K562 (cell line): ENCODE results near the gene ZMYM2. TPM values are rescaled to one million over a fixed set of nuclear protein-coding genes. Genes with fewer than 3 reads are reported as not detected.
A peak's percentile ranks its signal among the peaks of the same experiment; 100 is the strongest.

ENCODE experiments used
- ATAC-seq: fragments of 200-7000 bp; cut with Tn5 transposase; 3 replicates; pipeline ENCODE4 v1.9.1; 2020; ENCODE audit warnings: moderate library complexity
- BruUV-seq: library from RNA; stranded (reverse); fragments of 400-500 nt; replicated peaks from 2 replicates; lab custom pipeline; 2021; lab: Mats Ljungman, UMichigan
- CTCF ChIA-PET: fragments of 300-600 bp; formaldehyde crosslinking; extraction: SDS; loops from one replicate; lab custom pipeline; 2021; ENCODE audit warnings: low intra/inter-chr PET ratio; lab: Yijun Ruan, JAX
- POLR2A ChIA-PET: fragments of 300-600, 350-650 bp; sonication (Branson Sonifier 250); formaldehyde crosslinking; extraction: SDS; loops from one replicate; lab custom pipeline; 2021; ENCODE audit warnings: antibody characterized with exemption, inconsistent platforms; lab: Yijun Ruan, JAX
- DNase-seq, 4 experiments: peaks; one replicate each; pipeline versions ENCODE4 v3.0.0 to v3.0.0-alpha.2; 2011 to 2018; ENCODE audit warnings: low spot score in 3 of 4, mixed read lengths in 3 of 4; ENCODE audit errors: extremely low read depth in 1 of 4
- FAIRE-seq: peaks from 2 replicates; lab custom pipeline; 2011; peaks lifted over from hg19 to GRCh38; lab: Jason Lieb, UNC
- H2AFZ ChIP-seq: 2 replicates; pipeline ENCODE4 v1.6.0; 2011; ENCODE audit warnings: low read depth, low read length, control low read depth, inconsistent platforms
- H3K27ac ChIP-seq: fragments of 200-600 bp; 3 replicates; pipeline ENCODE4 v1.8.0; 2011; ENCODE audit warnings: low read depth, mild to moderate bottlenecking, control low read depth, inconsistent platforms, low read length, moderate library complexity, mixed read lengths; ENCODE audit errors: extremely low read depth
- H3K27me3 ChIP-seq, 2 experiments: fragments of 300-600 bp in 1 of 2; 2 replicates in 1 of 2; 3 replicates in 1 of 2; pipeline versions ENCODE4 v1.6.0 to v1.8.0; 2011; ENCODE audit warnings: inconsistent platforms in 2 of 2, low read length in 2 of 2, mild to moderate bottlenecking in 1 of 2, mixed read lengths in 1 of 2, moderate library complexity in 1 of 2; ENCODE audit not compliant: control insufficient read depth in 2 of 2, insufficient read depth in 2 of 2
- H3K36me3 ChIP-seq: fragments of 300-600 bp; 3 replicates; pipeline ENCODE4 v1.8.0; 2011; ENCODE audit warnings: mild to moderate bottlenecking, low read length, inconsistent platforms; ENCODE audit not compliant: control insufficient read depth, insufficient read depth
- H3K4me1 ChIP-seq, 2 experiments: fragments of 200-600 bp in 1 of 2; replicated peaks in 1 of 2; 2 replicates in 1 of 2; 3 replicates in 1 of 2; pipeline versions ENCODE4 v1.5.1 to v1.8.0; 2011; ENCODE audit warnings: inconsistent platforms in 2 of 2, low read length in 2 of 2, mild to moderate bottlenecking in 1 of 2, mixed read lengths in 1 of 2, moderate library complexity in 1 of 2; ENCODE audit not compliant: control insufficient read depth in 2 of 2, insufficient read depth in 2 of 2
- H3K4me2 ChIP-seq: 2 replicates; pipeline ENCODE4 v1.6.1; 2011; ENCODE audit warnings: low read length, control low read depth, inconsistent platforms, mixed read lengths; ENCODE audit not compliant: insufficient read depth
- H3K4me3 ChIP-seq: fragments of 200-600 bp; sonication (generic), shearing (Covaris generic); 2 replicates; pipeline ENCODE4 v1.5.1; 2016; ENCODE audit warnings: control low read depth, inconsistent platforms
- H3K79me2 ChIP-seq: fragments of 200-600 bp; 3 replicates; pipeline ENCODE4 v1.8.0; 2011; ENCODE audit warnings: low read length, inconsistent platforms; ENCODE audit not compliant: control insufficient read depth, insufficient read depth
- H3K9ac ChIP-seq, 2 experiments: 2 replicates each; pipeline versions ENCODE4 v1.6.0 to v1.6.1; 2011; ENCODE audit warnings: low read depth in 2 of 2, low read length in 2 of 2, control low read depth in 1 of 2, inconsistent platforms in 1 of 2, mild to moderate bottlenecking in 1 of 2, mixed read lengths in 1 of 2; ENCODE audit not compliant: insufficient read depth in 1 of 2
- H3K9me1 ChIP-seq: one replicate; pipeline ENCODE4 v1.6.0; 2011; ENCODE audit warnings: inconsistent platforms, mild to moderate bottlenecking, low read length, moderate library complexity; ENCODE audit not compliant: control insufficient read depth, insufficient read depth
- H3K9me3 ChIP-seq: replicated peaks from 2 replicates; pipeline ENCODE4 v1.5.1; 2011; ENCODE audit warnings: low read depth, low read length, inconsistent platforms; ENCODE audit not compliant: control insufficient read depth, insufficient read depth
- H4K20me1 ChIP-seq: replicated peaks from 2 replicates; pipeline ENCODE4 v1.6.1; 2011; ENCODE audit warnings: low read length, inconsistent platforms, mixed read lengths; ENCODE audit not compliant: control insufficient read depth, insufficient read depth
- ARID1B ChIP-seq: fragments of 450-650 bp; IDR thresholded peaks from 2 replicates; pipeline ENCODE4 v1.6.1; 2016; ENCODE audit warnings: antibody characterized with exemption, mild to moderate bottlenecking, inconsistent platforms
- CBFA2T3 ChIP-seq: fragments of 450-650 bp; IDR thresholded peaks from 2 replicates; pipeline ENCODE4 v1.6.1; 2017
- KDM1A ChIP-seq, 2 experiments: fragments of 450-650 bp; IDR thresholded peaks; 2 replicates each; pipeline ENCODE4 v1.6.1; 2016; ENCODE audit warnings: mild to moderate bottlenecking in 2 of 2
- NRF1 ChIP-seq, 2 experiments: fragments of 450-650 bp; IDR thresholded peaks in 1 of 2; conservative IDR thresholded peaks in 1 of 2; 2 replicates each; pipeline ENCODE4 v1.6.1; 2014; ENCODE audit warnings: mild to moderate bottlenecking in 2 of 2
- SRSF9 ChIP-seq: fragments of 200-400 bp; formaldehyde crosslinking; IDR thresholded peaks from 2 replicates; pipeline ENCODE4 v1.6.1; 2017; ENCODE audit warnings: low read depth, low read length, borderline replicate concordance
- TRIM28 ChIP-seq: fragments of 450-650 bp; IDR thresholded peaks from 2 replicates; pipeline ENCODE4 v1.6.1; 2017
- WGBS: fragments of 100-300 bp; shearing (Covaris generic); methylation state at CpG from one replicate; pipeline ENCODE4 v1.1.6; 2016; ENCODE audit warnings: low coverage, mixed read lengths; ENCODE audit not compliant: insufficient coverage; ENCODE audit errors: missing lambda C conversion rate; 5-methylcytosine and 5-hydroxymethylcytosine counted together
- in situ Hi-C: fragments of 300-500 bp; cut with MboI; formaldehyde crosslinking; loops from 4 replicates; pipeline ENCODE4 v1.15.0; 2018; ENCODE audit warnings: inconsistent platforms, mixed read lengths
- intact Hi-C: fragments of 100-400 bp; cut with micrococcal nuclease; formaldehyde crosslinking; loops from 2 replicates; pipeline ENCODE4 v1.14.2; 2022
- polyA plus RNA-seq, 8 experiments: library from polyadenylated mRNA; depleted of rRNA in 4 of 8; stranded (reverse) in 5 of 8; unstranded in 3 of 8; fragments of >200 nt; fragmentation: Nextera tagmentation in 2 of 8; fragmentation: Illumina TruSeq in 1 of 8; extraction: Ambion mirVana in 2 of 8; extraction: Trizol in 1 of 8; gene quantifications; 2 replicates each; pipeline versions ENCODE4 v1.2.1 to v1.2.3, GENCODE V29; 2011 to 2014; ENCODE audit warnings: inconsistent platforms in 1 of 8, missing spikeins in 1 of 8
- total RNA-seq, 7 experiments: library from RNA; depleted of rRNA in 6 of 7; stranded (reverse); fragments of >200 nt in 6 of 7; fragmentation: Illumina TruSeq in 2 of 7; extraction: Trizol in 2 of 7; gene quantifications; 2 replicates each; pipeline versions ENCODE4 v1.2.1 to v1.2.3, GENCODE V29; 2011 to 2021; ENCODE audit warnings: low replicate concordance in 1 of 7
- TF ChIP-seq, protein P1 (sequence below): sonication (generic); IDR thresholded peaks from 2 replicates; pipeline ENCODE4 v1.6.1; 2016
- TF ChIP-seq, protein P2 (sequence below), 3 experiments: IDR thresholded peaks in 2 of 3; conservative IDR thresholded peaks in 1 of 3; 2 replicates each; pipeline ENCODE4 v1.5.1; 2011 to 2012; ENCODE audit warnings: low read length in 3 of 3, mild to moderate bottlenecking in 3 of 3, control low read depth in 2 of 3, improper control_type of control experiment in 1 of 3, inconsistent platforms in 1 of 3, low read depth in 1 of 3, mixed read lengths in 1 of 3, moderate library complexity in 1 of 3; ENCODE audit not compliant: insufficient read depth in 2 of 3

ZMYM2 gene
- total and polyA plus RNA-seq, 9 of the 15 experiments (the other 6 are each of a cell fraction or from before 2014, with no cell fraction given), result 5.0 to 48.8 (median 26.8) TPM

DNA sequence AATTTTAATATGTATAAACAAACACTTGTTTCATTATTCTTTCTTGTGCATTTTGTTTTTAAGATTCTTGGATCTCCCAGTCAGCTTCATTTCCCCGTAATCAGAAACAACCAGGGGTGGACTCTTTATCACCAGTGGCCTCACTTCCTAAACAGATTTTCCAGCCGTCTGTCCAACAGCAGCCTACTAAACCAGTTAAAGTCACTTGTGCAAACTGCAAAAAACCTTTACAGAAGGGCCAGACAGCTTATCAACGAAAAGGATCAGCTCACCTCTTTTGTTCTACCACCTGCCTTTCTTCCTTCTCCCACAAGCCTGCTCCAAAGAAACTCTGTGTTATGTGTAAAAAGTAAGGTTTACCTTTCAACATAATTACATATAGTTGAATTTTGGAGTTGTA lies 44.3 kb downstream of the ZMYM2 start (continued):
- TF ChIP-seq CBFA2T3 (peak; percentile 55; the same call in 1 of the 2 replicates), ARID1B (peak; percentile 12; the same call in 1 of the 2 replicates), KDM1A (IDR thresholded peaks at IDR 0.05) (0 out of 4 replicates have a peak, but pooled peaks of 1 of the 2 experiments have one; percentile 27), SRSF9 (no peak), NRF1 (conservative IDR thresholded peaks at IDR 0.05 in 1 of 2, IDR thresholded peaks at IDR 0.05 in 1 of 2) (no peak), TRIM28 (no peak)
- TF ChIP-seq, protein P1, sequence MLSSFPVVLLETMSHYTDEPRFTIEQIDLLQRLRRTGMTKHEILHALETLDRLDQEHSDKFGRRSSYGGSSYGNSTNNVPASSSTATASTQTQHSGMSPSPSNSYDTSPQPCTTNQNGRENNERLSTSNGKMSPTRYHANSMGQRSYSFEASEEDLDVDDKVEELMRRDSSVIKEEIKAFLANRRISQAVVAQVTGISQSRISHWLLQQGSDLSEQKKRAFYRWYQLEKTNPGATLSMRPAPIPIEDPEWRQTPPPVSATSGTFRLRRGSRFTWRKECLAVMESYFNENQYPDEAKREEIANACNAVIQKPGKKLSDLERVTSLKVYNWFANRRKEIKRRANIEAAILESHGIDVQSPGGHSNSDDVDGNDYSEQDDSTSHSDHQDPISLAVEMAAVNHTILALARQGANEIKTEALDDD, result peak; percentile 53; the same call in 1 of the 2 replicates

DNA sequence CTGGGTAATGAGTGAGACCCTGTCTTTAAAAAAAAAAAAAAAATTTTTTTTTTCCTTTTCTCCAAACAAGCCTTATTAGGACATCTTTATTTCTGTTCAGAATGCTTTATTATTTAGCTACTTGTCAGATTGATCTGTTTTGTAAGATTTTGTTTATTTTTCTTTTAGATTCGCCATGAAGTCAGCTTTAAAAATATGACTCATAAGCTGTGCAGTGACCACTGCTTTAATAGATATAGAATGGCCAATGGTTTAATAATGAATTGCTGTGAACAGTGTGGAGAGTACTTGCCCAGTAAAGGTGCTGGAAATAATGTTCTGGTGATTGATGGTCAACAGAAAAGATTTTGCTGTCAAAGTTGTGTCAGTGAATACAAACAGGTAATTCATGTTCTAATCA lies 47.7 kb downstream of the ZMYM2 start:
- no peak overlapping the region for H2AFZ ChIP-seq
- in situ Hi-C loops, result no loop called here
- 0 out of 5 replicates have a peak, but pooled peaks cover 0 to 7% of the 10 kb centered on the region in 2 experiments for H3K4me1 ChIP-seq
- no peaks in the 10 kb centered on the region for H3K79me2 ChIP-seq
- no peaks in the 10 kb centered on the region for H3K9me3 ChIP-seq
- H3K27me3 ChIP-seq, result no peaks in the 10 kb centered on the region
- TF ChIP-seq, protein P2, sequence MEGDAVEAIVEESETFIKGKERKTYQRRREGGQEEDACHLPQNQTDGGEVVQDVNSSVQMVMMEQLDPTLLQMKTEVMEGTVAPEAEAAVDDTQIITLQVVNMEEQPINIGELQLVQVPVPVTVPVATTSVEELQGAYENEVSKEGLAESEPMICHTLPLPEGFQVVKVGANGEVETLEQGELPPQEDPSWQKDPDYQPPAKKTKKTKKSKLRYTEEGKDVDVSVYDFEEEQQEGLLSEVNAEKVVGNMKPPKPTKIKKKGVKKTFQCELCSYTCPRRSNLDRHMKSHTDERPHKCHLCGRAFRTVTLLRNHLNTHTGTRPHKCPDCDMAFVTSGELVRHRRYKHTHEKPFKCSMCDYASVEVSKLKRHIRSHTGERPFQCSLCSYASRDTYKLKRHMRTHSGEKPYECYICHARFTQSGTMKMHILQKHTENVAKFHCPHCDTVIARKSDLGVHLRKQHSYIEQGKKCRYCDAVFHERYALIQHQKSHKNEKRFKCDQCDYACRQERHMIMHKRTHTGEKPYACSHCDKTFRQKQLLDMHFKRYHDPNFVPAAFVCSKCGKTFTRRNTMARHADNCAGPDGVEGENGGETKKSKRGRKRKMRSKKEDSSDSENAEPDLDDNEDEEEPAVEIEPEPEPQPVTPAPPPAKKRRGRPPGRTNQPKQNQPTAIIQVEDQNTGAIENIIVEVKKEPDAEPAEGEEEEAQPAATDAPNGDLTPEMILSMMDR (IDR thresholded peaks at IDR 0.05 in 2 of 3, conservative IDR thresholded peaks at IDR 0.05 in 1 of 3; ENCODE audit: insufficient read depth in 2 of 3, low read depth in 1 of 3, low read length in 3 of 3), result no peak
- intact Hi-C loops, result no loop called here
- no TSS peak for BruUV-seq
- POLR2A ChIA-PET, result no interaction called here
- DNase-seq (no peak), FAIRE-seq (no peak), ATAC-seq (no peak)
- no peaks in the 10 kb centered on the region; the same call in 1 of the 2 replicates for H4K20me1 ChIP-seq
- no peaks in the 10 kb centered on the region for H3K9me1 ChIP-seq
- 100% methylated on average over 1 of the region's 1 CpG for WGBS
- H3K27ac ChIP-seq, result no peak overlapping the region
- no peak overlapping the region for H3K4me3 ChIP-seq
- CTCF ChIA-PET, result no interaction called here
- peaks cover 38% of the 10 kb centered on the region; the same call in 2 of the 3 replicates for H3K36me3 ChIP-seq
- H3K9ac ChIP-seq, result no peak overlapping the region
- no peak overlapping the region for H3K4me2 ChIP-seq
